AG04449 (cell line): ENCODE measurements around the gene UBASH3A.

ENCODE experiments used
- CTCF ChIA-PET: fragments of 350-600 bp; formaldehyde crosslinking; extraction: SDS; loops from one replicate; lab custom pipeline; 2021; ENCODE audit warnings: antibody characterized with exemption; lab: Yijun Ruan, JAX
- POLR2A ChIA-PET: fragments of 400-600, 350-600 bp; formaldehyde crosslinking; extraction: SDS; loops from one replicate; lab custom pipeline; 2020; ENCODE audit warnings: antibody characterized with exemption, inconsistent platforms; lab: Yijun Ruan, JAX
- DNase-seq: peaks from one replicate; pipeline ENCODE4 v3.0.0-alpha.2; 2010; ENCODE audit warnings: low read depth, low spot score
- H3K4me3 ChIP-seq: 2 replicates; pipeline ENCODE4 v1.5.1; 2011; ENCODE audit warnings: low read depth, mild to moderate bottlenecking, control low read depth, low read length
- TF ChIP-seq, protein P1 (sequence below): IDR thresholded peaks from one replicate; pipeline ENCODE4 v1.5.1; 2011; ENCODE audit warnings: mild to moderate bottlenecking, moderate library complexity, low read length, control low read depth, inconsistent platforms; ENCODE audit not compliant: insufficient read depth; ENCODE audit errors: missing control alignments

The UBASH3A gene

DNA sequence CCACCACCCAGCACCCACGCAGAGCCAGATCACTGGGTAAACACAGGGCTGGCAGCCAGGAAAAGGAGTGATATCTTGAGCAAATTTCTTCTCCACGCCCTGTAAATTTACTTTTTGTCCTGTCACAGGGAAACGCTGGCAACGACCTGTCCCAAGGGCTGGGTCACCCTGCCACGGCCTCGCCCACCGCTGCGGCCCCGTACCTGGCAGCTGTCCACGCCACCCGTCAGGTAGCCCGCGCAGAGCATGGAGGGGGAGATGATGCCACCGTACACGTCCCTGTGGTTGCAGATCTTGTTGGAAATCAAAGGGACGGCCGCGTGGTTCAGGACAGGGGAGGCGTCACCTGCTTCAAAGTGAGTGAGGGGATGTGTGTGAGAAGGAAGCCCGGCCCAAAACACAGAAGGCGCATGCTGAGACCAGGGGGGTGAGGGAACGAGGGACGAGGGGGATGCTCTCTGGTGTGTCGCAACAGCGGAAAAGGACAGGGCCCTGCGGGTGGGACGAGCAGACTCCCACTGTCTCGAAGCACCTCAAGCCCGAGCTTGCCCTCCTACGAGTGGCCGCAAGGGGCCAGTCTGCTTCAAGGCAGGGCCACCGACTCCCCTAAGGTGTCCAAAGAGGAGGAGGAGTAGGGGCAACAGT, 27.2 kb upstream of the UBASH3A start:
- TF ChIP-seq, protein P1, sequence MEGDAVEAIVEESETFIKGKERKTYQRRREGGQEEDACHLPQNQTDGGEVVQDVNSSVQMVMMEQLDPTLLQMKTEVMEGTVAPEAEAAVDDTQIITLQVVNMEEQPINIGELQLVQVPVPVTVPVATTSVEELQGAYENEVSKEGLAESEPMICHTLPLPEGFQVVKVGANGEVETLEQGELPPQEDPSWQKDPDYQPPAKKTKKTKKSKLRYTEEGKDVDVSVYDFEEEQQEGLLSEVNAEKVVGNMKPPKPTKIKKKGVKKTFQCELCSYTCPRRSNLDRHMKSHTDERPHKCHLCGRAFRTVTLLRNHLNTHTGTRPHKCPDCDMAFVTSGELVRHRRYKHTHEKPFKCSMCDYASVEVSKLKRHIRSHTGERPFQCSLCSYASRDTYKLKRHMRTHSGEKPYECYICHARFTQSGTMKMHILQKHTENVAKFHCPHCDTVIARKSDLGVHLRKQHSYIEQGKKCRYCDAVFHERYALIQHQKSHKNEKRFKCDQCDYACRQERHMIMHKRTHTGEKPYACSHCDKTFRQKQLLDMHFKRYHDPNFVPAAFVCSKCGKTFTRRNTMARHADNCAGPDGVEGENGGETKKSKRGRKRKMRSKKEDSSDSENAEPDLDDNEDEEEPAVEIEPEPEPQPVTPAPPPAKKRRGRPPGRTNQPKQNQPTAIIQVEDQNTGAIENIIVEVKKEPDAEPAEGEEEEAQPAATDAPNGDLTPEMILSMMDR: no peak
- ChIA-PET POLR2A (no interaction called here), CTCF (no interaction called here)
- no peak overlapping the region for H3K4me3 ChIP-seq
- no peak for DNase-seq

DNA sequence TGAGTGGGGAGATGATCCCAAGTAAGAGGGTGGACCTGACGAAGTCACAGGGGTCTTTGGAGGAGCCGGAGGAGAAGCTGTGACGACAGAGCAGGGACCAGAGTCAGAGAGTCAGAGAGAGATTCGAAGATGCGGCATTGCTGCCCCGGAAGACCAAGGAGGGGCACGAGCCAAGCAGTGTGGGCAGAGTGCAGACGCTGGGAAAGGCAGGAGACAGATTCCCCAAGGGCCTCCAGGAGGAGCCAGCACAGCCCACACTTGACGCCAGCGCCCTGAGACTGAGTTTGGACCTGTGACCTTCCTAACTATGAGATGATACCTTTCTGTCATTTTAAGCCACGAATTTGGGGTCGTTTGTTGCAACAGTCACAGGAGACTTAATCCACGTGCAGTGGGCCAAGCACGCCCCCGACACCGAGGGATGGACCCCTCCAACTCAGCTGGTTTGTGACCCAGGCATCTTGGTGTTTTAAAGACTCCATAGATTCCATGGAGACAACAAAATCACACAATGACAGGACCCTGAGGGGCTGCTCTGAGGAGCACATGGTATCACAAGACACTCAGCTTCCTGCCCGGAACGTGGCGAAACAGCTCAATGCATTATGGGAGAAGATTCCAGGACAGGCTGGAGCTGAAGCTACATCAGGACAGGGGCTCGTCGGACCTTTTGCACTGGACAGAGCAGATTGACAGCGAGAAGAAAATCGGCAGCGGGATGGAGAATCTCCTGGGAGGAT, 26.3 kb upstream of the UBASH3A start:
- DNase-seq: no peak
- TF ChIP-seq, protein P1: no peak
- H3K4me3 ChIP-seq: no peak overlapping the region
- ChIA-PET CTCF (no interaction called here), POLR2A (no interaction called here)

DNA sequence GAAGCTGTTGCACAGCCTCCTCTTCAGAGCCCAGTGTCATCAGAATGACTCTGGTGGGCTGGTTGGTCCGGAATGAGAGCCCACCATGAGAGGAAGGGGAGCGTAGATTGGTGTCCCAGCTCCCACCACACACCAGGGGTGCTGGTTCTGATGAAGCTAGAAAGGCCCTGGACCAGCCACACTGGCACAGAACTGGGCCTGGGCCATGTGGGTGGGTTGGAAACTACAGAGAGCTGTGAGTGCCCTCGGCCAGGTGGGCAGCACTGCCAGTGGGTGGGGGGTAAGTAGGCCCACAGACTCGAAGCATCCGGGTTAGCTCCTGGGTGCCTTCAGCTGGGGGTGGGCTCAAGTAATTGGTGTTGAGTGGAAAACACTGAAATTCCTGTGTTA, 25.8 kb upstream of the UBASH3A start:
- CTCF ChIA-PET: no interaction called here
- H3K4me3 ChIP-seq: no peak overlapping the region
- TF ChIP-seq, protein P1: no peak
- POLR2A ChIA-PET: no interaction called here
- DNase-seq: no peak

DNA sequence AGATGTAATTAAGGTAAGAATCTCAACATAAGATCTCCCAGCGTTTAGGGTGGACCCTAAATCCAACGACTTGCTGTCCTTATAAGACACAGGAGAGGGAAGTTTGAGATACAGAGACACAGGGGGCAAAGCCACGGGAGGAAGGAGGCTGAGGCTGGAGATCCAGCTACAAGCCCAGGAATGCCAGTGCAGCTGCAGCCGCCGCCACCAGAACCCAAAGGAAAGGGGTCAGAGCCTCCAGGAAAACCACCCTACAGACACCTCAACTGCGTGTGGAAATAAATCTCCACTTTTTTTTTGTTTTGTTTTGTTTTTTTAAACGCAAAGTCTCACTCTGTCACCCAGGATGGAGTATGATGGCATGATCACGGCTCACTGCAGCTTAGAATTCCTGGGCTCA, 25.3 kb upstream of the UBASH3A start:
- no peak for DNase-seq
- ChIA-PET CTCF (no interaction called here), POLR2A (no interaction called here)
- H3K4me3 ChIP-seq: no peak overlapping the region
- TF ChIP-seq, protein P1: no peak

DNA sequence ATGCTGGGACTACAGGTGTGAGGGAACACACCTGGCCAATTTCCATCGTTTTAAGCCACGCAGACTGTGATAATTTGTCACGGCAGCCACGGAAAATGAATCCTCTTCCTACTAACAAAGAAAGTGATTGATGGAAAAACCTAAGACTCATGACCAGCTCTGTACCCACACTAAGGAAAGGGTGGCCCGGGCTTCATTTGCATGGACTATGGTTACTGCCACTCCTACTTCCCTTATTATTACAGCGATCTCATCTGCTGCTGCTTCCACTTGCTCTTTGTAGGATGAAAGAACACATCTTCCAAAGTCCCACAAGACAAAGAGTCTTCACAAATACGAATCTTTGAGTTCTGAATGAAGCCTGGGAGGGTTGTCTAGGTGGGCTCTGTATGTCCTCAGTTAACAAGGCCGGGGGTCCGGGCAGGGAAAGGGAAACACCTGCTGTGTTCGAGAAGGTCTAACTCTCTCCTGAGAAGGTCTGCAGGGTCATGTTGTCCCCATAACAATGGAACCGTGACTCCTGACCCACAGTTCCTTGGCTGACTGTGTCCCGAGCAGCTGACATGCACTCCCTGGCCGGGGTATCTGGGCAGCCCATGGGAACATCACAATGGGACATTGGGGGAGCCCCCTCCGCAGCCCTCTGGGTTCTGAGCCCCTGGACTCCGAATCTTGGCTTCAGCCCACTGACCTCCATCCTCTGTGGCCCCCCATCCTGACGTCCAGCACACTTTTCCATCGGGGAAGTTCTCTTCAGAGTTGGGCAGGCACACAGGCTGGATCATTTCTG, 24.1 kb upstream of the UBASH3A start:
- H3K4me3 ChIP-seq: no peak overlapping the region
- DNase-seq: no peak
- ChIA-PET POLR2A (no interaction called here), CTCF (interaction anchor here (2.7 kb wide), 1 partner anchor 234 kb away, joined by 19 read pairs; no protein-coding TSS in a partner anchor)
- TF ChIP-seq, protein P1: no peak
